MM.1S (cell line): ENCODE data around the gene DIO3.

Experiments used
- CTCF ChIP-seq: fragments of 300-600 bp; sonication (generic); IDR thresholded peaks from 2 replicates; pipeline ENCODE4 v1.5.1; 2016; ENCODE audit warnings: antibody characterized with exemption, low read length, mixed read lengths
- EZH2 ChIP-seq: fragments of 300-600 bp; sonication (generic); optimal IDR thresholded peaks from 2 replicates; pipeline ENCODE3; 2017; ENCODE audit warnings: low read depth, mild to moderate bottlenecking, antibody characterized with exemption, low read length, mixed read lengths
- EZH2phosphoT487 ChIP-seq: fragments of 300-600 bp; sonication (generic); IDR thresholded peaks from 2 replicates; pipeline ENCODE4 v1.6.1; 2018; ENCODE audit warnings: antibody characterized with exemption, low read length

- TF ChIP-seq CTCF = no peak
- no peak for TF ChIP-seq EZH2
- no peak for TF ChIP-seq EZH2phosphoT487
Measured at GRCh38 chr14:101587441-101587911, 26.2 kb downstream of the DIO3 start.
